Caco-2 (cell line): Measurements from ENCODE around the gene ARHGEF2. TPM values are rescaled to one million over a fixed set of nuclear protein-coding genes. Genes with fewer than 3 reads are reported as not detected.

Source experiments
- BruUV-seq: library from RNA; stranded (reverse); fragments of 400-500 nt; replicated peaks from 2 replicates; lab custom pipeline; 2021; lab: Mats Ljungman, UMichigan
- CTCF ChIA-PET: fragments of 300-600 bp; sonication (Branson Sonifier 250); formaldehyde crosslinking; loops from one replicate; lab custom pipeline; 2022; ENCODE audit warnings: antibody characterized with exemption; lab: Charles Lee
- POLR2A ChIA-PET: fragments of 300-600 bp; sonication (Branson Sonifier 250); formaldehyde crosslinking; loops from one replicate; lab custom pipeline; 2022; ENCODE audit warnings: antibody characterized with exemption; lab: Charles Lee
- DNase-seq, 2 experiments: peaks; one replicate each; pipeline versions ENCODE4 v3.0.0 to v3.0.0-alpha.2; 2020 to 2022
- H3K27me3 ChIP-seq: replicated peaks from 2 replicates; pipeline ENCODE4 v1.6.0; 2011; ENCODE audit warnings: low read length; ENCODE audit not compliant: control insufficient read depth, insufficient read depth
- H3K36me3 ChIP-seq: 2 replicates; pipeline ENCODE4 v1.5.1; 2011; ENCODE audit warnings: low read length; ENCODE audit not compliant: control insufficient read depth, insufficient read depth
- H3K4me1 ChIP-seq: fragments of 250-450 bp; sonication (Bioruptor Pico); 2 replicates; pipeline ENCODE4 v1.5.1; 2020; ENCODE audit warnings: mild to moderate bottlenecking
- H3K4me3 ChIP-seq: 2 replicates; pipeline ENCODE4 v1.5.1; 2011; ENCODE audit warnings: low read depth, mild to moderate bottlenecking, control low read depth, low read length
- H3K9me3 ChIP-seq: fragments of 250-450 bp; sonication (Bioruptor Pico); 2 replicates; pipeline ENCODE4 v1.5.1; 2020; ENCODE audit warnings: mild to moderate bottlenecking, moderate library complexity
- H3K27ac Mint-ChIP-seq: one replicate; pipeline ENCODE4 v1.8.0; 2022; ENCODE audit warnings: mixed read lengths; ENCODE audit not compliant: unreplicated experiment
- H3K27me3 Mint-ChIP-seq: one replicate; pipeline ENCODE4 v1.8.0; 2022; ENCODE audit warnings: mixed read lengths; ENCODE audit not compliant: insufficient read depth, unreplicated experiment
- H3K36me3 Mint-ChIP-seq: one replicate; pipeline ENCODE4 v1.8.0; 2022; ENCODE audit warnings: mild to moderate bottlenecking, mixed read lengths; ENCODE audit not compliant: insufficient read depth, unreplicated experiment
- H3K4me1 Mint-ChIP-seq: one replicate; pipeline ENCODE4 v1.8.0; 2022; ENCODE audit warnings: low read depth, mixed read lengths; ENCODE audit not compliant: unreplicated experiment
- H3K4me3 Mint-ChIP-seq: one replicate; pipeline ENCODE4 v1.8.0; 2022; ENCODE audit warnings: mild to moderate bottlenecking, moderate library complexity, mixed read lengths; ENCODE audit not compliant: unreplicated experiment
- H3K9me3 Mint-ChIP-seq: one replicate; pipeline ENCODE4 v1.8.0; 2022; ENCODE audit warnings: mixed read lengths; ENCODE audit not compliant: unreplicated experiment
- CTCF ChIP-seq, 2 experiments: fragments of 200-600 bp in 1 of 2; IDR thresholded peaks; 1 replicate in 1 of 2; 2 replicates in 1 of 2; pipeline versions ENCODE4 v1.5.1 to v1.8.0; 2011 to 2022; ENCODE audit warnings: antibody characterized with exemption in 1 of 2, control low read depth in 1 of 2, inconsistent platforms in 1 of 2, low read depth in 1 of 2, low read length in 1 of 2, mild to moderate bottlenecking in 1 of 2, moderate library complexity in 1 of 2; ENCODE audit not compliant: insufficient read depth in 1 of 2, severe bottlenecking in 1 of 2, unreplicated experiment in 1 of 2
- intact Hi-C: fragments of 100-400 bp; cut with micrococcal nuclease; formaldehyde crosslinking; loops from one replicate; pipeline ENCODE4 v1.10.0; 2022; ENCODE audit not compliant: unreplicated experiment
- total RNA-seq: library from RNA; stranded (reverse); gene quantifications from 2 replicates; pipeline ENCODE4 v1.2.3, GENCODE V29; 2022

The ARHGEF2 gene
- total RNA-seq, 1 experiment from 2014 or later, result 60.3 TPM

- H3K4me3 Mint-ChIP-seq, result no peak overlapping the region
- Histone ChIP-seq H3K4me3 (no peak overlapping the region), H3K4me1 (peaks cover 18% of the 10 kb centered on the region), H3K27me3 (no peaks in the 10 kb centered on the region), H3K9me3 (no peaks in the 10 kb centered on the region), H3K36me3 (no peaks in the 10 kb centered on the region)
- intact Hi-C loops, result no loop called here
- BruUV-seq, result no TSS peak
- peaks cover 47% of the 10 kb centered on the region for H3K36me3 Mint-ChIP-seq
- CTCF ChIA-PET, result interaction anchor here (1.0 kb wide), 1 partner anchor 150 kb away, joined by 5 read pairs; no protein-coding TSS in a partner anchor
- no peak for DNase-seq
- H3K9me3 Mint-ChIP-seq, result no peaks in the 10 kb centered on the region
- no peaks in the 10 kb centered on the region for H3K27me3 Mint-ChIP-seq
- POLR2A ChIA-PET, result no interaction called here
- TF ChIP-seq CTCF (IDR thresholded peaks at IDR 0.05; ENCODE audit: insufficient read depth in 1 of 2, low read depth in 1 of 2, low read length in 1 of 2, severe bottlenecking in 1 of 2, unreplicated experiment in 1 of 2), result no peak
- H3K27ac Mint-ChIP-seq, result no peak overlapping the region
- peaks cover 19% of the 10 kb centered on the region for H3K4me1 Mint-ChIP-seq
These were observed 36.4 kb downstream of the ARHGEF2 start for GRCh38 chr1:155941845-155942531.

GRCh38 chr1:155940993-155941844, 37.1 kb downstream of the ARHGEF2 start, which contains the start of gene RXFP4:
Gene RXFP4 (plus strand): TSS chr1:155941638. CDS start chr1:155941710, 72 bp downstream.
- H3K27me3 Mint-ChIP-seq, result no peaks in the 10 kb centered on the region
- ChIA-PET POLR2A (interaction anchor here (0.5 kb wide), 1 partner anchor 37 kb away, joined by 3 read pairs; the partner anchor contains the start of gene ARHGEF2), CTCF (interaction anchor here (1.0 to 1.1 kb wide), 2 partner anchors 48 to 151 kb away, joined by 3 to 5 read pairs; no protein-coding TSS in a partner anchor)
- TF ChIP-seq CTCF (IDR thresholded peaks at IDR 0.05; ENCODE audit: insufficient read depth in 1 of 2, low read depth in 1 of 2, low read length in 1 of 2, severe bottlenecking in 1 of 2, unreplicated experiment in 1 of 2), result no peak
- no peaks in the 10 kb centered on the region for H3K9me3 Mint-ChIP-seq
- BruUV-seq, result no TSS peak
- peaks cover 19% of the 10 kb centered on the region for H3K4me1 Mint-ChIP-seq
- DNase-seq, result peak in 1 of 2 experiments; percentile 13
- intact Hi-C loops, result no loop called here
- Histone ChIP-seq H3K4me3 (no peak within 1 kb of the TSS), H3K36me3 (no peaks in the 10 kb centered on the region), H3K9me3 (no peaks in the 10 kb centered on the region), H3K27me3 (no peaks in the 10 kb centered on the region), H3K4me1 (peaks cover 18% of the 10 kb centered on the region)
- no peak within 1 kb of the TSS for H3K4me3 Mint-ChIP-seq
- H3K27ac Mint-ChIP-seq, result peak within 1 kb of the TSS; percentile 37
- H3K36me3 Mint-ChIP-seq, result peaks cover 40% of the 10 kb centered on the region

GRCh38 chr1:155940482-155940992, 37.8 kb downstream of the ARHGEF2 start:
- intact Hi-C loops, result no loop called here
- H3K27me3 ChIP-seq, result no peaks in the 10 kb centered on the region
- H3K9me3 ChIP-seq, result no peaks in the 10 kb centered on the region
- Mint-ChIP-seq H3K36me3 (peaks cover 33% of the 10 kb centered on the region), H3K4me3 (no peak overlapping the region), H3K4me1 (peaks cover 19% of the 10 kb centered on the region), H3K9me3 (no peaks in the 10 kb centered on the region), H3K27me3 (no peaks in the 10 kb centered on the region), H3K27ac (peak overlapping the region; percentile 37)
- peaks cover 18% of the 10 kb centered on the region for H3K4me1 ChIP-seq
- no peak for TF ChIP-seq CTCF (IDR thresholded peaks at IDR 0.05; ENCODE audit: insufficient read depth in 1 of 2, low read depth in 1 of 2, low read length in 1 of 2, severe bottlenecking in 1 of 2, unreplicated experiment in 1 of 2)
- no peaks in the 10 kb centered on the region for H3K36me3 ChIP-seq
- BruUV-seq, result no TSS peak
- ChIA-PET CTCF (interaction anchor here (1.0 to 1.1 kb wide), 2 partner anchors 49 to 152 kb away, joined by 3 to 5 read pairs; no protein-coding TSS in a partner anchor), POLR2A (interaction anchor here (0.5 kb wide), 1 partner anchor 38 kb away, joined by 3 read pairs; the partner anchor contains the start of gene ARHGEF2)
- DNase-seq, result no peak
- no peak overlapping the region for H3K4me3 ChIP-seq
